Measurements from ENCODE around the gene CDKL4.
"Not testable (repeated sequence)": the region's sequence is repeated elsewhere in the genome, so short reads cannot be mapped to it uniquely, and the experiment has no call there.

Gene CDKL4

DNA sequence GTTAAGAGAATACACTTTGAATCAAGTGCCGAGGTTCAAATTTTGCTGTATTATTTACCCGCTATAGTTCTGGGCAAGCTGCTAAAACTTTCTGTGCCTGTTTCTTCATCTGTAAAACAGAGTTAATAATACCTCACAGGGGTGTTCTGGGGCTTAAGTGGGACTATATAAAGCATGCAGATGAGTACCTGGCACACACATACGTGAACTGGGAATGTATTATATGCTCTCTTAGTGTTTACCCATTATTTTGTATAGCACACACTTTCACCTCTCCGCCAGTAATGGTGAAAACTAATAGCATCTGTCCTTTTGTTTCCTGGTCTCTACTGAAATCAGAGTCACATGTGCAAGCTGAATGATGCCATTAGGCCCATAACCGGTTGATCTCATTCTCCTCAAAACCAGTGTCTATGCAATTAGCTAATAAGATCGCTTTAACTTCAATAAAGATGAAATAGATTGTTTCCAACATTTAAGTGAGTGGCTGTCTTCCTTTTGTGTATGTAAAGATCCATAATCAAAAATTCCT lies 3.8 kb upstream of the CDKL4 start:
- H3K4me3 ChIP-seq (ENCODE audit: low read length), result no peak overlapping the region
- no peak for TF ChIP-seq CTCF (conservative IDR thresholded peaks at IDR 0.05; ENCODE audit: low read length)
- DNase-seq (ENCODE audit: low read depth), result no peak

- DNase-seq (ENCODE audit: low read depth), result no peak
- TF ChIP-seq CTCF (conservative IDR thresholded peaks at IDR 0.05; ENCODE audit: low read length), result no peak
- H3K4me3 ChIP-seq (ENCODE audit: low read length), result no peak overlapping the region
Observed at GRCh38 chr2:39246382-39246980, 2.7 kb upstream of the CDKL4 start.

GRCh38 chr2:39244963-39245625 lies 1.3 kb upstream of the CDKL4 start:
- not testable (repeated sequence) for DNase-seq (ENCODE audit: low read depth); H3K4me3 ChIP-seq (ENCODE audit: low read length)

- DNase-seq (ENCODE audit: low read depth); H3K4me3 ChIP-seq (ENCODE audit: low read length): not testable (repeated sequence)
Observed at GRCh38 chr2:39244241-39244862, 582 bp upstream of the CDKL4 start.

- no peak for TF ChIP-seq CTCF (conservative IDR thresholded peaks at IDR 0.05; ENCODE audit: low read length)
- no peak overlapping the region for H3K4me3 ChIP-seq (ENCODE audit: low read length)
- DNase-seq (ENCODE audit: low read depth), result no peak
Observed at GRCh38 chr2:39241588-39241987, 2.2 kb downstream of the CDKL4 start.

DNA sequence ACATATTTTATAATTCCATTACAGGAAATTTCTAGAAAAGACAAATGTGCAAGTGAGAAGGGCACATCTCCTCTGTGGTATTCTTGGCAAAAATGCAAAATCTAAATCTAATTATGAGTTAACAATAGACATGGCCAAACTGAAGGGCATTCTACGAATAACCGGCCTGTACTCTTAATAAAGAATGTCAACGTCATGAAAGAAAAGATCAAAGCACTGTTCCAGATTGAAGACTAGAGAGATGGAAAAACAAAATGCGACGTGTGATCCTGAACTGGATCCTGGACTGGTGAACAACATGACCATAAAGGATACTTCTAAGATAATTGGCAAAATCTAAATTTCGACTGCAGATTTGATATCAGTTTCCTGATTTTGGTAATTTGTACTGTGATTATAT lies 3.0 kb downstream of the CDKL4 start:
- no peak for DNase-seq (ENCODE audit: low read depth)
- H3K4me3 ChIP-seq (ENCODE audit: low read length), result no peak overlapping the region
- no peak for TF ChIP-seq CTCF (conservative IDR thresholded peaks at IDR 0.05; ENCODE audit: low read length)

- DNase-seq (ENCODE audit: low read depth), result peak; percentile 5
- no peak for TF ChIP-seq CTCF (conservative IDR thresholded peaks at IDR 0.05; ENCODE audit: low read length)
- no peak overlapping the region for H3K4me3 ChIP-seq (ENCODE audit: low read length)
Observed at GRCh38 chr2:39234754-39235153, 9.0 kb downstream of the CDKL4 start.

DNA sequence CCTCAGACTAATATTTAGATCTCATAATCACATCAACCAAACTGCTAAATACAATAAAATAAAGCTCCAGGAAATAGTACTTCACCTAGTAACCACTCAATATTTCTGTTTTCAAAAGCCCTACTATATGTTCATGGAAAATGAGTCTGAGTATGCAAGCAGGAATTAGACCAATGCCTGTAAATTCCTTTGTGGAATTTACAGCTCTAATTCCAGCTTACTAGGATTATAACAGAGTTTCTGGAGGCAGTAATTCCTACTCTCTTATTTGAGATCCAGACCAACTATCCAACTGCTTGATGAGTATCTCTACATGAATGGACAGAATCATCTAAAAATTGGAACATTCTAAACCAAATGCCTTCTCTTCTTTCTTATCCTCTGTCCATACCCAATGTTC lies 11.6 kb downstream of the CDKL4 start:
- peak; percentile 23 for DNase-seq (ENCODE audit: low read depth)
- no peak for TF ChIP-seq CTCF (conservative IDR thresholded peaks at IDR 0.05; ENCODE audit: low read length)
- H3K4me3 ChIP-seq (ENCODE audit: low read length), result no peak overlapping the region
